Fibroblast of gingiva (primary cell): ENCODE data around the gene WFIKKN2.

Experiments used
- DNase-seq: peaks from one replicate; pipeline ENCODE4 v3.0.0-alpha.2; 2011; ENCODE audit warnings: low read depth

Gene WFIKKN2

GRCh38 chr17:50834429-50835300 lies 721 bp upstream of the WFIKKN2 start:
- peak; percentile 11 for DNase-seq

GRCh38 chr17:50836826-50837225 lies 1.4 kb downstream of the WFIKKN2 start:
- no peak for DNase-seq

GRCh38 chr17:50837286-50837979 lies 2.0 kb downstream of the WFIKKN2 start:
- no peak for DNase-seq

GRCh38 chr17:50837980-50838954 lies 2.9 kb downstream of the WFIKKN2 start:
- DNase-seq = no peak

- no peak for DNase-seq
Observed at GRCh38 chr17:50839591-50840310, 4.4 kb downstream of the WFIKKN2 start.

GRCh38 chr17:50840311-50840851 lies 5.0 kb downstream of the WFIKKN2 start:
- DNase-seq = no peak

- DNase-seq = no peak
Observed at GRCh38 chr17:50841277-50841948, 6.0 kb downstream of the WFIKKN2 start.

- peak; percentile 38 for DNase-seq
Observed at GRCh38 chr17:50841949-50842354, 6.6 kb downstream of the WFIKKN2 start.

- DNase-seq = no peak
Observed at GRCh38 chr17:50842506-50843149, 7.2 kb downstream of the WFIKKN2 start.

- no peak for DNase-seq
Observed at GRCh38 chr17:50843150-50843905, 7.9 kb downstream of the WFIKKN2 start.

- DNase-seq = no peak
Observed at GRCh38 chr17:50844117-50844700, 8.8 kb downstream of the WFIKKN2 start.

GRCh38 chr17:50845240-50846147 lies 10.1 kb downstream of the WFIKKN2 start:
- DNase-seq = no peak

- DNase-seq = no peak
Observed at GRCh38 chr17:50847566-50847965, 12.2 kb downstream of the WFIKKN2 start.

- DNase-seq = no peak
Observed at GRCh38 chr17:50848039-50848438, 12.7 kb downstream of the WFIKKN2 start.

GRCh38 chr17:50848711-50849110 lies 13.3 kb downstream of the WFIKKN2 start:
- no peak for DNase-seq

GRCh38 chr17:50850640-50851039 lies 15.3 kb downstream of the WFIKKN2 start:
- no peak for DNase-seq

- no peak for DNase-seq
Observed at GRCh38 chr17:50853015-50853615, 17.7 kb downstream of the WFIKKN2 start.
